Cardiac septum (tissue), 1 donor: ENCODE data around the gene TMPRSS4. TPM values are rescaled to one million over a fixed set of nuclear protein-coding genes. Genes with fewer than 3 reads are reported as not detected.

Experiments
- DNase-seq: peaks from one replicate; pipeline ENCODE4 v3.0.0-alpha.2; 2020; ENCODE audit warnings: low spot score
- intact Hi-C: fragments of 100-400 bp; cut with DNase I; formaldehyde crosslinking; loops from one replicate; pipeline ENCODE4 v1.14.0; 2022
- long read RNA-seq: library from polyadenylated mRNA; unstranded; transcript quantifications from one replicate; pipeline ENCODE4 v2.0.0, GENCODE V29; 2021
- total RNA-seq: library from RNA; stranded (reverse); fragmentation: NEBNext Ultra II Directional; extraction: Animal tissue kit (Norgen Biotek cat#: 25700); gene quantifications from one replicate; pipeline ENCODE4 v1.2.1, GENCODE V29; 2021
- donor health status: DM: no; HTN: no; CAD: no.

TMPRSS4 gene, protein sequence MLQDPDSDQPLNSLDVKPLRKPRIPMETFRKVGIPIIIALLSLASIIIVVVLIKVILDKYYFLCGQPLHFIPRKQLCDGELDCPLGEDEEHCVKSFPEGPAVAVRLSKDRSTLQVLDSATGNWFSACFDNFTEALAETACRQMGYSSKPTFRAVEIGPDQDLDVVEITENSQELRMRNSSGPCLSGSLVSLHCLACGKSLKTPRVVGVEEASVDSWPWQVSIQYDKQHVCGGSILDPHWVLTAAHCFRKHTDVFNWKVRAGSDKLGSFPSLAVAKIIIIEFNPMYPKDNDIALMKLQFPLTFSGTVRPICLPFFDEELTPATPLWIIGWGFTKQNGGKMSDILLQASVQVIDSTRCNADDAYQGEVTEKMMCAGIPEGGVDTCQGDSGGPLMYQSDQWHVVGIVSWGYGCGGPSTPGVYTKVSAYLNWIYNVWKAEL
- 0.32 TPM for total RNA-seq
- long read RNA-seq: 0 reads

- intact Hi-C loops: no loop called here
- DNase-seq: no peak
Observed at GRCh38 chr11:118076754-118077281, at the start of gene TMPRSS4. Gene TMPRSS4 (plus strand): TSS chr11:118077078. CDS start chr11:118077303, 225 bp downstream.

DNA sequence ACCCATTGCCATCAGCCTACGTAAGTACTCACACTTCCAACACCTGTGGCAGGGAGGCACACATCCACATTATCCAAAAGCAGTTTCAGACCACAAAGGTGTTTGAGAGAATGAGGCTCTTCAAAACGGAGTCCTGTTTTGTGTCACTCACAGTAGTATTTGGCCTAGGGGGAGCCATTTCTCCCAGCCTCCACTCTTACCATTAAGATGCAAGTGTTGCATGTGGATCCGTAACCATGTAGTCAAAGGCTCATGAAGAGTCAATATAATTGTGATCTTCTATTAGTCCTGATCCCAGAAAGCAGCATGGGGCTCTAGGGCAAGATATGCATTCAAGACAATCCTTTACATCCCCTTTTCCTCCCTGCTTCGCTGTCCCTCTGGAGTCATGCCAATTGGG is 49.2 kb upstream of the TMPRSS4 start:
- DNase-seq: no peak
- intact Hi-C loops: no loop called here

- no peak for DNase-seq
- intact Hi-C loops: no loop called here
Observed at GRCh38 chr11:118028626-118029025, 48.3 kb upstream of the TMPRSS4 start.

DNA sequence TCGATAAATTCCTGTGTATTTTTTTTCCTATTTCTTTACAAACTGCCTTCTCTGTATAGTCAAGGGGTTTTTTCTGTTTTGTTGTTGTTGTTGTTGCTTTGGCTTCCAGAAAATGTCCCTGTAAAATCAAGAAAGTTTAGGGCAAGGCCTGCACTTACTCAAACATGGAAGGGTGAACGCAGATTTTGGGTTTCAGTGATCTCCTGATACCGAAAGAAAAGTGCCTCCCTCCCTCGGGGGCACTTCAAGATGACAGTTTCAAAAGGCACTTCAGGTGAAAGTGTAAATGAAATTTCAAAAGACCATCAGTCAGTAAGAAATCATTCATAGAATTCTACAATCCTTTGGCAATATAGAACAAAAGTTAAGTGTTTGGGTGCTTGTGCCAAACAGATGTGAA is 43.4 kb upstream of the TMPRSS4 start:
- intact Hi-C loops: no loop called here
- no peak for DNase-seq

DNA sequence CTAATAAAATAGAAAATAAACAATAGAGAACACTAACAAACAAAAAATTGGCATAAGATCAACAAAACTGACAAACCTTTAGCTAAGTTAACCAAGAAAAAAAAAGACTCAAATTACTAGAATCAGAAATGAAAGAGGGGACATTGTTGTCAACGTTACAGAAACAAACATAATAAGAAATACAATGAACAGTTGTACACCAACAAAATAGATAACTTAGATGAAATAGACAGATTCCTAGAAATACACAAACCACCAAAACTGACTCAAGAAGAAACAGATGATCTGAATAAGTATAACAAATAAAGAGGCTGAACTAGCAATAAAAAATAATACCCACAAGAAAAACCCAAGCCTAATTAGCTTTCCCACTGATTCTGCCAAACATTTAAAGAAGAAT is 34.7 kb upstream of the TMPRSS4 start:
- intact Hi-C loops: no loop called here

DNA sequence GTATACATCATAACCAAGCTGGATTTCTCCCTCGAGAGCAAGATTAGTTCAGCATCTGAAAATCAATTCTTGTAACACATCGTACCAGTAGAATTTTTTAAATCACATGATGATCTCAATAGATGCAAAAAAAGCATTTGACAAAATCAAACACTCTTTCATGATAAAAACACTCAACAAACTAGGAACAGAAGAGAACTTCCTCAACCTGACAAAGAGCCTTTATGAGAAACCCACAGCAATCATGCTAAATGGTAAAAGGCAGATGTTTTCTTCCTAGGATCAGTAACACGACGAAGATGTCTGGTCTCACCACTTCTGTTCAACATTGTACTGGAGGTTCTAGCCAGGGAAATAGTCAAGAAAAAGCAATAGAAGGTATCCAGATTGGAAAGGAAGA is 34.1 kb upstream of the TMPRSS4 start:
- intact Hi-C loops: no loop called here
- DNase-seq: no peak

More for the DNA sequence above, 34.7 kb upstream of the TMPRSS4 start:
- DNase-seq: no peak

DNA sequence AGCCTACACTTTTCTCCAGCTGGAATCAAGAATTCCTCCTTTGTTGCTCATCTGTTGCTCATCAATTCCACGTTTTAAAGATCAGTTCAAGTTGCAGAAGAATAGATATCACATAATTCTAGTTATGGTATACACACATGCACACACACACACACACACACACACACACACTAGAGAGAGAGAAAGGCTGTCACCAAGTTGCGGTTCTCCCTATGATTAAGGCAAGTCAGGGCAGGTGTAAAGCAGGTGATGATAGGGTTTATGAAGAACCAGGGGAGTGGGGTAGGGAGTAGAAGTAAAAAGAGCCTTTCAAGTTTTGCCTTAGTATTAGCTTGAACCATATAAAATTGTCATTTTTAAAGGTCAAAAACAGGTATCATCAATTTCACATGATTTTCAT is 31.7 kb upstream of the TMPRSS4 start:
- intact Hi-C loops: no loop called here

DNA sequence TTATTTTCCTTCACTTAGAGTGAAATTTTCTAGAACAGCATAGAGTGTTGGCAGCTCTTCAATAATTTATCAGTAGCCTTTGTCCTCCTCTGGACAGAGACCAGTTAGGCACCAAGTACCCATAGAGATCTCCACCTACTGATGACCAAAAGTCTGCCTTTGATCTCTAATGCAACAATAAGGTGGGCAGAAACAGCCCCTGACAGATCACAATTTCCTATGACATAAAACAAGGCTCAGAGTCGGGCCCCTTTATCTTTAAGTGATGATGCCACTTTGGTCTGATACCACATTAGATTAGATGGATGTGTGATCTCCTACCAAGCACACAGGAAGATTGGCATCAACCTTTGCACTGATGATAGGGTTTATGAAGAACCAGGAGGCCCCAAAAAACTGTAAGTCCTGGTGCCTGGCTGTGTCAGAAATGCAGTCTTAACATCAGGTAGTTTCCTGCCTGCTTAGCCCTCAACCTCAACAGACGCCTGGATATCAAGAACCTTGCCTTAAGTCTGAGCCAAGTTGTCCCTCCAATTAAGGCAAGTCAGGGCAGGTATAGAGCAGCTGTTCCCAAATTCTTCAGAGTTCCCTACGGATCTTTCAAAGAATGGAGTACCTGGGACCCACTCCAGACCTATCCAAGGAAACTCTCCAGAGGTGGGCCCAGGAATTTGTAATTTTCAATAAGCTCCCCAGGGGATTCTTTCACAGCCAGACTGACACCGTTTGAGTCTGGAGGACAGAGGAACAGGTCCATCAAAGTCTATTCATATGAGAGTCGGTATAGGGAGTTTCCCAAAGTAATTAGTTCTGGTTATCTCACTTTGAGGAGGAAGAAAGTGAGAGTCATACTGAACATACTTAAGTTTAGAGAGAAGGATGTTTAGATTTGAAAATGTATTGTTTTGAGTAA is 30.6 kb upstream of the TMPRSS4 start:
- intact Hi-C loops: no loop called here

More for the DNA sequence above, 31.7 kb upstream of the TMPRSS4 start:
- DNase-seq: no peak

GRCh38 chr11:118046964-118047700 is 29.7 kb upstream of the TMPRSS4 start:
- DNase-seq: peak; percentile 20
- intact Hi-C loops: no loop called here

More for the DNA sequence above, 30.6 kb upstream of the TMPRSS4 start:
- DNase-seq: no peak

GRCh38 chr11:118047749-118048148 is 29.1 kb upstream of the TMPRSS4 start:
- intact Hi-C loops: no loop called here
- DNase-seq: peak; percentile 69

- intact Hi-C loops: no loop called here
- DNase-seq: peak; percentile 31
Observed at GRCh38 chr11:118048472-118049370, 28.2 kb upstream of the TMPRSS4 start.

- peak; percentile 27 for DNase-seq
- intact Hi-C loops: loop anchor here (5.0 kb wide), 2 partner anchors 102 to 232 kb away; no protein-coding TSS in a partner anchor
Observed at GRCh38 chr11:118049771-118050170, 27.1 kb upstream of the TMPRSS4 start.

GRCh38 chr11:118050208-118050891 is 26.5 kb upstream of the TMPRSS4 start:
- DNase-seq: peak; percentile 53
- intact Hi-C loops: loop anchor here (5.0 kb wide), 2 partner anchors 103 to 233 kb away; no protein-coding TSS in a partner anchor

- DNase-seq: no peak
- intact Hi-C loops: loop anchor here (5.0 kb wide), 2 partner anchors 104 to 234 kb away; no protein-coding TSS in a partner anchor
Observed at GRCh38 chr11:118051136-118051610, 25.7 kb upstream of the TMPRSS4 start.

- intact Hi-C loops: loop anchor here (5.0 kb wide), 2 partner anchors 105 to 235 kb away; no protein-coding TSS in a partner anchor
- DNase-seq: peak; percentile 53
Observed at GRCh38 chr11:118051611-118052461, 25.0 kb upstream of the TMPRSS4 start.

- intact Hi-C loops: loop anchor here (5.0 kb wide), 2 partner anchors 105 to 235 kb away; no protein-coding TSS in a partner anchor
- peak; percentile 71 for DNase-seq
Observed at GRCh38 chr11:118052581-118053206, 24.2 kb upstream of the TMPRSS4 start.
